A204.1 (cell line): ENCODE measurements around the gene UHRF2.
"Not testable (repeated sequence)": the region's sequence is repeated elsewhere in the genome, so short reads cannot be mapped to it uniquely, and the experiment has no call there.

Experiments
- FAIRE-seq: peaks from 2 replicates; lab custom pipeline; 2012; peaks lifted over from hg19 to GRCh38; lab: Jason Lieb, UNC

The UHRF2 gene

GRCh38 chr9:6412487-6413364 is at the start of gene UHRF2:
UHRF2 (plus strand) TSS chr9:6413199; CDS start chr9:6413491, 292 bp downstream.
- FAIRE-seq = peak; percentile 34

- FAIRE-seq = no peak
These were observed 45.7 kb upstream of the UHRF2 start for GRCh38 chr9:6367128-6367890.

- no peak for FAIRE-seq
These were observed 44.2 kb upstream of the UHRF2 start for GRCh38 chr9:6368831-6369230.

GRCh38 chr9:6381477-6382012 is 31.5 kb upstream of the UHRF2 start:
- not testable (repeated sequence) for FAIRE-seq

GRCh38 chr9:6382681-6383080 is 30.3 kb upstream of the UHRF2 start:
- FAIRE-seq = no peak

- FAIRE-seq = no peak
These were observed 29.3 kb upstream of the UHRF2 start for GRCh38 chr9:6383551-6384225.

GRCh38 chr9:6384732-6385131 is 28.3 kb upstream of the UHRF2 start:
- no peak for FAIRE-seq

GRCh38 chr9:6399071-6399470 is 13.9 kb upstream of the UHRF2 start:
- FAIRE-seq = no peak

GRCh38 chr9:6405371-6405770 is 7.6 kb upstream of the UHRF2 start:
- no peak for FAIRE-seq

GRCh38 chr9:6407778-6408177 is 5.2 kb upstream of the UHRF2 start:
- FAIRE-seq = no peak

- no peak for FAIRE-seq
These were observed 4.7 kb upstream of the UHRF2 start for GRCh38 chr9:6408320-6408719.

GRCh38 chr9:6409811-6410210 is 3.2 kb upstream of the UHRF2 start:
- FAIRE-seq = no peak

GRCh38 chr9:6410633-6411032 is 2.4 kb upstream of the UHRF2 start:
- FAIRE-seq = no peak

- no peak for FAIRE-seq
These were observed 607 bp downstream of the UHRF2 start for GRCh38 chr9:6413365-6414246.

GRCh38 chr9:6414247-6414641 is 1.2 kb downstream of the UHRF2 start:
- FAIRE-seq = no peak

- no peak for FAIRE-seq
These were observed 2.3 kb downstream of the UHRF2 start for GRCh38 chr9:6415266-6415665.

GRCh38 chr9:6417186-6417585 is 4.2 kb downstream of the UHRF2 start:
- FAIRE-seq = no peak

- no peak for FAIRE-seq
These were observed 5.8 kb downstream of the UHRF2 start for GRCh38 chr9:6418764-6419163.

- FAIRE-seq = no peak
These were observed 11.9 kb downstream of the UHRF2 start for GRCh38 chr9:6424940-6425339.

- no peak for FAIRE-seq
These were observed 13.1 kb downstream of the UHRF2 start for GRCh38 chr9:6426117-6426516.
